T-helper 1 cell treated with Interleukin-12 subunit alpha and Interleukin-12 subunit beta and Interleukin-4 antibody, amounts not matched to agents 30 μg/mL and 1 μg/mL, for 36 hours (primary cell): ENCODE results near the gene KCNQ2.

Experiments used
- H3K27ac Mint-ChIP-seq: one replicate; pipeline ENCODE4 v1.8.0; 2021; ENCODE audit warnings: mild to moderate bottlenecking, mixed read lengths
- H3K27me3 Mint-ChIP-seq: one replicate; pipeline ENCODE4 v1.8.0; 2021; ENCODE audit warnings: low read depth, mixed read lengths
- H3K36me3 Mint-ChIP-seq: one replicate; pipeline ENCODE4 v1.8.0; 2021; ENCODE audit warnings: low read depth, mixed read lengths
- H3K4me1 Mint-ChIP-seq: one replicate; pipeline ENCODE4 v1.8.0; 2021; ENCODE audit warnings: low read depth, mixed read lengths
- H3K4me3 Mint-ChIP-seq: one replicate; pipeline ENCODE4 v1.8.0; 2021; ENCODE audit warnings: mild to moderate bottlenecking, moderate library complexity, mixed read lengths
- H3K9me3 Mint-ChIP-seq: one replicate; pipeline ENCODE4 v1.8.0; 2021; ENCODE audit warnings: mixed read lengths

KCNQ2 gene

DNA sequence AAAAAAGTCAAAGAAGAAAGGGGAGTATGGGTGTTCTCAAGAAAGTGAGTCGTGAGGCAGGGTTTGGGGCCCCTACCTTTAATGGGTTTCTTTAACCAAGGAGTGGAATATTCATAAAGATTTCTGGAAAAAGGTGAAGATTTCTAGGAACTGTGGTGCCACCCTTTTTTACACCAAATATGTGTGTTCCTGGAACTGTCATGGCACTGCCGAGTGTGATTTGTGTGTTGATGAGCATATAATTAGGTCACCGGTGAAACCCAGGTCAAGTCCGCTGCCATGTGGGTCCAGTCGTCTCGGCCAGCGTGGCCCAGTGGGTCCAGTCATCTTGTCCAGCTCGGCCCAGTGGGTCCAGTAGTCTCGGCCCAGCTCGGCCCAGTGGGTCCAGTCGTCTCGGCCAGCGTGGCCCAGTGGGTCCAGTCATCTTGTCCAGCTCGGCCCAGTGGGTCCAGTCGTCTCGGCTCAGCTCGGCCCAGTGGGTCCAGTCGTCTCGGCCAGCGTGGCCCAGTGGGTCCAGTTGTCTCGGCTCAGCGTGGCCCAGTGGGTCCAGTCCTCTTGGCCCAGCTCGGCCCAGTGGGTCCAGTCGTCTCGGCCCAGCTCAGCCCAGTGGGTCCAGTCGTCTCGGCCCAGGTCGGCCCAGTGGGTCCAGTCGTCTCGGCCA is 34.8 kb upstream of the KCNQ2 start:
- no peaks in the 10 kb centered on the region for H3K4me1 Mint-ChIP-seq
- peaks cover 24% of the 10 kb centered on the region for H3K27me3 Mint-ChIP-seq
- no peak overlapping the region for H3K27ac Mint-ChIP-seq
- H3K36me3 Mint-ChIP-seq, result no peaks in the 10 kb centered on the region
- H3K9me3 Mint-ChIP-seq, result peaks cover 11% of the 10 kb centered on the region
- H3K4me3 Mint-ChIP-seq, result no peak overlapping the region

DNA sequence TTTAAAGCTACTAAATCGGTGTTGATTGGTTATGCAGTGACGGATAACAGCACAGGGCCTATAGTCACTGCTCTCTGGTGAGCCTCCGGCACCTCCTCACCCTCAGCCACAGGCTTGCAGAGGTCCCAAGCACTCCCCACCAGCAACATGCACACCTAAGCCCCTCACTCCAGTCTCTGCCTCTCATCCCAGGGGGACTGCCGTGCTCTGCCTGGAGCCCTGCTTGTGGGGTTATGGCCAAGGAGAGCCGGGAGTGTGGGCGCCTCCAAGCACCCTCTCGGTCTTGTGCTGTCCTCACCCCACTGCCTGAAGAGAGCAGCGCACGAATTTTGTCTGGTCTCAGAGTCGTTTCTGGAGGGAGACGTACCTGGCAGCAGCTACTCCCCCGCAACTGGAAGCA is 33.3 kb upstream of the KCNQ2 start:
- Mint-ChIP-seq H3K27me3 (peaks cover 27% of the 10 kb centered on the region), H3K4me1 (no peaks in the 10 kb centered on the region), H3K9me3 (peaks cover 11% of the 10 kb centered on the region), H3K27ac (no peak overlapping the region), H3K36me3 (no peaks in the 10 kb centered on the region), H3K4me3 (no peak overlapping the region)

DNA sequence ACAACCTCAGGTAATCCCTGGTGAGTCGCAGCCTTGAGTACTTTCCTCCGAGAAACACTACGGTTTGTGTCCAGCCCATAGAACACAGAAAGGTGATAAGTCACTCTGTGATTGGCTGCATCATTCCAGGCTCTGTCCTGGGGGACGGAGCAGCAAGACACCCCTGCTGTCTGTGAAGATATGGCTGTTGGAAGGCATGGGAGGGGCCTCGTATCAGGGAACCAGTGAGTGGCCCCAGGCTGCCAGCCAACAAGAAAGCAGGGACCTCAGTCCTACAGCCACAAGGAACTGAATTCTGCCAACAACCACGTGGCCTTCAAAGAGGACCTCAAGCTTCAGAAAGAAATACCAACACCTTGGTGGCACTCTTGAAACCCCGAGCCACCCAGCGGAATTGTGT is 32.8 kb upstream of the KCNQ2 start:
- Mint-ChIP-seq H3K27ac (no peak overlapping the region), H3K36me3 (no peaks in the 10 kb centered on the region), H3K4me1 (no peaks in the 10 kb centered on the region), H3K27me3 (peaks cover 25% of the 10 kb centered on the region), H3K9me3 (peaks cover 11% of the 10 kb centered on the region), H3K4me3 (no peak overlapping the region)

DNA sequence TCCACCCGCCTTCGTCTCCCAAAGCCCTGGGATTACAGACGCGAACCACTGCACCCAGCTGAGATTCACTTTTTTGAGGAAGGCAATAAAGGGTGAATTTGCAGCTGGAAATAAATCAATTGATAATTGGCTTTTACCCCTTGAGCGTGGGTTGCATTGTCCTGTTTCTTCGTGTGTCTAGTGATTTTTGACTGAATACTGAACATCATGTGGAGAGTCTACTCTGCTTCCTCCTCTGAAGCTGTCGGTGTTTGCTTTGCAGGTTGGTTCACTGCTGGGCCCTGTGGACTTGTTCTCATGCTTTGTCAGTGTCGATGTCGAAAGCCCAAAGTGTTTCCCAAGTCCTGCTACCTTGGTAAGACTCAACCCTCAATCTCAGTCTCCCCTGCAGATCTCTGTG is 32.2 kb upstream of the KCNQ2 start:
- Mint-ChIP-seq H3K9me3 (peaks cover 11% of the 10 kb centered on the region), H3K36me3 (no peaks in the 10 kb centered on the region), H3K27me3 (peaks cover 24% of the 10 kb centered on the region), H3K27ac (no peak overlapping the region), H3K4me1 (no peaks in the 10 kb centered on the region), H3K4me3 (no peak overlapping the region)

DNA sequence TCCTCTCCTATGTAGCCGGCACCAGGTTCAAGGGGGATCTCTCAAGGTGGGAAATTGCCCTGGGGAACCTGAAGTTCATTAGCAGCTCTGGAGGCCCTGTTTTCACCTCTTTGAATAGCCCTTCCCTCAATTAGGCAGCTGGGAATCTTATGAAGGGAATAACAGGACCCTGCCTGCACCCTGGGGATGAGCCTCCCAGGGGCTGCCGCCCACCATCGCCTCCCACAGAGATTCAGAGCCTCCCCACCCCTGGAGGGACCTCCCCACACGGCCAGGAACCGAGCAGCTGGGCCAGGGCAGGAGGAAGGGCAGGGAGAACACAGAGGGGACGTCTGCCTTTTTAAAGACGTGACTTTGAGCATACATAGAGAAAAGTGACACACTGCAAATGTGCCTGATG is 31.1 kb upstream of the KCNQ2 start:
- H3K36me3 Mint-ChIP-seq, result no peaks in the 10 kb centered on the region
- H3K9me3 Mint-ChIP-seq, result peaks cover 11% of the 10 kb centered on the region
- H3K4me1 Mint-ChIP-seq, result no peaks in the 10 kb centered on the region
- H3K4me3 Mint-ChIP-seq, result no peak overlapping the region
- H3K27ac Mint-ChIP-seq, result no peak overlapping the region
- H3K27me3 Mint-ChIP-seq, result peaks cover 20% of the 10 kb centered on the region

DNA sequence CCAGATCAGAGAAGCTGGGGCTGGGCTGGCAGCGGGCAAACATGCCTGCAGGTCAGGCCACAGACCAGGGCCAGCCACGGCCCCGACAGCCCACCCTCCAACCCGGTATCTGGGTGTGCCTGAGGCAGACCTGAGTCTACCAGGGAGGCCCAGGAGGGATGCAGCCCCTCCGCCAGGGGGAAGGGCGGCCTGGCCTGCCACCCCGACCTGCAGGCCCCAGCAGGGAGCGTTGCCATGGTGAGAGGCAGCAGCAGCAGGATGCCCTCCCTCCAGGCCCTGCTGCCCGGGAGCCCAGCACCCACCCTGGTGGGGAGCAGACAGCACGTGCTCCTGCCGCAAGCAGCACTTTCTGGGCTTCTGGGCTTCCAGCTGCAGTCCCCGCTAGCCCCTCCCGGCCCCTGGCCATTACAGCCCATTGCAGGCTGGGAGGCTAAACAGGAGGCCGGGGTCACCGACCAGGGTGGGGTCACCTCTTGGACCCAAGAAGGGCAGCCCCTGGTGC is 30.3 kb upstream of the KCNQ2 start:
- no peaks in the 10 kb centered on the region for H3K36me3 Mint-ChIP-seq
- H3K27ac Mint-ChIP-seq, result no peak overlapping the region
- no peaks in the 10 kb centered on the region for H3K4me1 Mint-ChIP-seq
- peaks cover 21% of the 10 kb centered on the region for H3K27me3 Mint-ChIP-seq
- H3K9me3 Mint-ChIP-seq, result peaks cover 11% of the 10 kb centered on the region
- H3K4me3 Mint-ChIP-seq, result no peak overlapping the region

DNA sequence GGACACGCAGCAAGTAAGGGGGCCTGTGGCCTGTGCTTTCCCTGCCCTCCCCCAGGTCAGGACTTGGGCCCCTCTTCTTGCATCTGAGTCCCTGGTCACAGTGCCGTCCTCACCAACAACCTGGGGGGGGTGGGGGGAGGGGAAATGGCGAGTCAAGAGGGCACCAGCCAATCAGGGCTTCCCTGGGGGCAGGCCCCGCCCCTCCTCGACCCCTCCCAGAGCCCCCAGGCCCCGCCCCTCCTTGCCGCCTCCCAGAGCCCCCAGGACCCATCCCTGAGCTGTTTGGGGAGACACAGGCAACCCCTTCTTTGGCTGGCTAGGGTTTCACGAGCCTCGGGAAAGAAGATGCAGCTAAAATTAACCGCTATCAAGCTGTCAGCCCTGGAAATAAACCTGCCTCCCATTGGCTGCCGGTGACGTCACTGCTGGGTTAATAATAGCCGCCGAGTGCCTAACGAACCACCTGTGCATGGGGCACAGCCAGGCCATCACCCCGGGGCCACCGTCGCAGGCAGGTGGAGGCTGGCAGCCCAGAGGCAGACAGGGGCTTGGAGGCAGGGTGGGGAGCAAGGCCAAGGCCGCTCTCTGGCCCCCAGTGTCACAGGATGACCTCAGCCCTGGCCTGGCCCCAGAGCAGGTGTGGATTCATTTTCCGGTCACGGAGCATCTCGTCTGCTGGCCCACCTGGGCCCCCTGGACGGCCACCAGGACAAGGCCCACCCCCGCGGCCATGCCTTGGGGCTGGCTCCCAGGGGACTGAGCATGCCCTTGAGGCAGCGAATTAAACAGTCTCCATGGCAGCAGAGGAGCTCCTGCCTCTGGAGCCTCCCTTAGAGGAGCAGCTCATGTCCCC is 29.6 kb upstream of the KCNQ2 start:
- Mint-ChIP-seq H3K27me3 (peaks cover 28% of the 10 kb centered on the region), H3K4me1 (no peaks in the 10 kb centered on the region), H3K9me3 (peaks cover 11% of the 10 kb centered on the region), H3K27ac (no peak overlapping the region), H3K4me3 (no peak overlapping the region), H3K36me3 (no peaks in the 10 kb centered on the region)

DNA sequence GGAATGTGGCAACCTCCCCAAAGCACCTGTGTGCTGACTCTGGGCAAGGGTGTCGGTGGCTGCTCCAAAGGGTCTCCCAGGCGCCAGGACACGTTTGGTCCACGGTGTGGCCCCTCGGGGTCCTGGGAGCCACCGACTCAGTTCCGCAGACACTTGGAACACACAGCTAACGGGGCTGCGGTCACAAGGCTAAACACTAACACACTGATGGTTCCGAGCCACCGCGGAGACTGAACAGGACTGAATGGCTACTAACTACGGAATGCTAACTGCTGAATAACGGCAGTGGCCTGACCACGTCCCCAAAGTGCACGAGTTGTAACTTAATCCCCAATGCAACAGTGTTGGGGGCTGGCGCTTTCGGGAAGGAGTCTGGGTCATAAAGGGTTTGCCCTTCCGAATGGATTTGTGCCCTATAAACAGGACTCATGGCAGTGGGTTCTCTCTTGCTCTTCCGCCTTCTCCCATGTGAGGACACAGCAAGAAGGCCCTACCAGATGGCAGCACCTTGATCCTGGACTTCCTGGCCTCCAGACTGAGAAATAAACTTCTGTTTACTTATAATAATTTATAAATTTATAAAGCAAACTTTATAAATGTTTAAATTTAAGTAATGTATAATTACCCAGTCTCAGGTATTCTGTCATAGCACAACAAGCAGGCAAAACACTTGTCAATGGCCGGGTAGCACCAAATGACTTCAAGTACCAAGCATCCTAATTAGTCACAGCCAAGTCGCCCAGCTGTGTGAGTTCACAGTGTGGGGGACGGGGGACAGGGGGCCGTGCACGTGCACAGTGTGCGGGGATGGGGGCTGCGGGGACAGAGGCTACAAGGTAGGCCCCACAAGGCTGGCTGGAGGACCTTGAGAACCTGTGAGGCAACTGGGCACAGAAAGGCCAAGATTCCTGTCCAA is 28.7 kb upstream of the KCNQ2 start:
- no peak overlapping the region for H3K27ac Mint-ChIP-seq
- peaks cover 1% of the 10 kb centered on the region for H3K4me1 Mint-ChIP-seq
- H3K36me3 Mint-ChIP-seq, result no peaks in the 10 kb centered on the region
- H3K27me3 Mint-ChIP-seq, result peaks cover 34% of the 10 kb centered on the region
- H3K4me3 Mint-ChIP-seq, result no peak overlapping the region
- H3K9me3 Mint-ChIP-seq, result peaks cover 11% of the 10 kb centered on the region

DNA sequence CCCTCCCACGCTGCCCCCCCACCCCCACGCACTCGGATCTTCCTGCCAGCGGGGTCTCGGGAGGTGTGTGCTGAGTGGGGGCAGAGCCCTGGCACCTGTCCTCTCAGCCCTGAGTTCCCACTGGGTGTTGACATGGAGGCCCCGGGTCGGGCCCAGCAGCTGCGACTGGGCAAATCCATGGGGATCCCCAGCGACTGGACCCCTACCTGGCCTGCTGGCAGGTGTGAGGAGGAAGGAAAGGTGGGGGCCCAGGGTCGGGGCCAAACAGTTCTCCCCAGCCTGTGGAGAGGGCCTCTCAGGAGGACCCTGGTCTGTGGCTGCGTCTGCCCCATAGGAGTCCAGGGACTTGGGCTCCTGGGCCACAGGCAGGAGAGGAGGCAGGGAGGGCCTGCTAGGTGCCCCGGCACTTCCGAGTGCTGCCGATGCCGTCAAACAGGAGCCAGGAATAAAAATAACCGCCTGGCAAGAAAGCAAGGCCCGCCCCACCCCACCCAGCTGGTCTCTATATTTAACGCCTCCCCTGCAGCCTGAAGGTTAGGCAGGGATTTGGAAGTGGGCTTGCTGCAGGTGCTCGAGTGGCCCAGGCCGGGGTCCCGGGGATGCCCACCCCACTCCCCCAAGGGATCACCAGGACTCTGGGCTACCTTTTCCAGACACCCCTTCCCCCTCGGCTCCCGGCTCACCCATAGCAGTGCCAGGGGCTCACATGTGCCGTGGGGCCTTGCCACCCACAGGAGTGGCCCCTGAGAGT is 27.9 kb upstream of the KCNQ2 start:
- H3K27me3 Mint-ChIP-seq, result peaks cover 36% of the 10 kb centered on the region
- H3K9me3 Mint-ChIP-seq, result peaks cover 10% of the 10 kb centered on the region
- no peak overlapping the region for H3K4me3 Mint-ChIP-seq
- no peak overlapping the region for H3K27ac Mint-ChIP-seq
- H3K36me3 Mint-ChIP-seq, result no peaks in the 10 kb centered on the region
- peaks cover 2% of the 10 kb centered on the region for H3K4me1 Mint-ChIP-seq

DNA sequence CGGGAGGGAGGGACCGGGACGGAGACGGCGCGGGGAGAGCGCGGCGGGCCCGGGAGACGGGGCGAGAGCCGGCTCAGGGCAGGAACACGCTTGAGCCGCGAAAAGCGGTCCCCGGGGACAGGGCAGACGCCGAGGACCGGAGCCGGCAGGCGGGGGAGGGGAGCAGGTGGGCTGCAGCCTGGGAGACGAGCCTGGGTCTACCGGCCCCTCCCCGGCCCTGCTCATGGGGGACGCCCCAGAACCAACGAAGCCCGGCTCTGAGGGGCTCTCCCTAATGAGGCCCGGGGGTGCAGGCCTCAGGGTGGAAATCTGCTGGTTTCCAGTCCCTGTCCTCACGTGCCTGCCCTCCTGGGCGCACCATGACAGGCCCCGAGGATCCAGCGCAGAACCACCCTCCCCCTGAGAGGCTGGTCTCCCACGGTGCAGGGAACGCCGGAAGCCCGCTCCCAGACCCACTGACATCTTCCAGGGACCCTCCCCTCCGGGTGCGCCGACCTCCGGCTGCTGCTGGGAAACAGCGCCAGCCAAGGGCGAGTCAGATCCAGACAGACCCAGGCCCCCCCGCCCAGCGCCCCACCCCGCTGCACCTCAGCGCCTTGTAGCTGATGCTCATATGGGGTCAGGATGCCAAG is 27.0 kb upstream of the KCNQ2 start:
- Mint-ChIP-seq H3K36me3 (no peaks in the 10 kb centered on the region), H3K4me1 (peaks cover 2% of the 10 kb centered on the region), H3K9me3 (peaks cover 3% of the 10 kb centered on the region), H3K27ac (no peak overlapping the region), H3K27me3 (peaks cover 30% of the 10 kb centered on the region), H3K4me3 (no peak overlapping the region)

DNA sequence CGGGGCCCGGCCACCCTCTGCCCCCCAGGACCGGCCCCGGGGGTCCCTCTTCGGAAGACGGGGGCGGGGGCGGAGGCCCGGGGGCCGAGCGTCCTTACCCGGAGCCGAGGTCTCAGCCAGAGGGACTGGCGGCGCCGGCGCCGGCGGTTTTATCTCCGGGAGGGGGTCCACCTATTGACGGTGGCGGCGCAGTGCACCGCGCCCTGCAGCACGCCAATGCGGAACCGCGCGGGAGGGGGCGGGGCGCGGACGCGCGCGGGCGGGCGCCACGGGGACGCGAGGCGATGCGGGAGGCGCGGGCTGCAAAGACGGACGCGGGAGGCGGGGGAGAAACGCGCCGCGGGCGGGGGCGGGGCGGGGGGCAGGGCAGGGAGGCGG is 26.5 kb upstream of the KCNQ2 start, which contains the start of gene EEF1A2:
EEF1A2 (minus strand) TSS at position 124 of the 378 bp plus-strand sequence. CDS start 1,320 bp downstream, outside the sequence.
- Mint-ChIP-seq H3K27me3 (peaks cover 30% of the 10 kb centered on the region), H3K9me3 (peaks cover under 1% of the 10 kb centered on the region), H3K27ac (no peak within 1 kb of the TSS), H3K4me1 (peaks cover 2% of the 10 kb centered on the region), H3K4me3 (no peak within 1 kb of the TSS), H3K36me3 (no peaks in the 10 kb centered on the region)

DNA sequence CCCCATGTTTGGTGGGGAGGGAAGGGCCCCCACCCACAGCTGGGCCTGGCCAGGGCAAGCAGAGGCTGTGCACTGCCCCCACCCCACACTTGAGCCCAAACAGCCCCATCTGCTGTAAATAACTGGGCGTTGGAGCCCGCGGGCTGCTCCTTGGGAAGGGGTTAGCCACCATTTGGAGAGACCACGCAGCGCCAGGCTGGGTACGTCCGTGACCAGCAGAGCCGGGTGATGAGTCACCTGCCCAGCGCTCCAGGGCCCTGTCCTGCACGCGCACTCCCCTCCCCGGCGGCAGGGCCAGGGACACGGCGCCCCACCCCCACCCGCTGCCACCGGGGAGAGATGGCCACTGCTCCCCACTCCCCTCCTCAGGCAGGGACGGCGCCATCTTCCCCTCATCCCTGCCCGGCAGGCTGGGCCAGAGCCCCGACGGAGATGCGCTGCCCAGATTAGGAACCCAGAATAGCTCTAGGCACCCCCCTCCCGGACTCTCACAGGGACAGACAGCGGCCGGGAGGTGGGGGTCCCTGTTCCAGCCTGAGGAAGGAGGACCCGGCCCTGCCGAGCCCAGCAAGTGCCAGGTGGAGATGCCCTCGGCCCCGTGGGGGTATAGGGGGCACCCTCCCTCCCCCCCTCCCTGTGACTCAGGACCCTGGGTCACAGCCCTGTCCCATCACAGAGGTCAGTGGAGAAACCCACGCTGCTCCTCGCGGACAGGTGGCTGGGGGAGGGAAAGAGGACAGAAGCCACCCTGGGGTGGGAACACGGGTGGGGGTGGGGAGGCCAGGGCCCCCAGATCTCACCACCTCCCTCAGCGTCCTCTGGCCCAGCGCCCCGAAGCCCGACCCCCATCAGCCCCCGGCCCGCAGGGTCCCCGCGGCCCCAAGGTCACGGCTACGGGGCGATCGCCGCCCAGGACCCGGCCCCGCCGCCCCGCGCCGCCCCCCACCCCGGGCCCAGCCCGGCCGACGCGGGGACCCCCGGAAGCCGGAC is 25.8 kb upstream of the KCNQ2 start:
- Mint-ChIP-seq H3K4me1 (peaks cover 2% of the 10 kb centered on the region), H3K27ac (no peak overlapping the region), H3K27me3 (peaks cover 30% of the 10 kb centered on the region), H3K36me3 (no peaks in the 10 kb centered on the region), H3K4me3 (no peak overlapping the region), H3K9me3 (no peaks in the 10 kb centered on the region)
